K562 (cell line): ENCODE data around the gene LRGUK. TPM values are rescaled to one million over a fixed set of nuclear protein-coding genes. Genes with fewer than 3 reads are reported as not detected.

ENCODE experiments used
- ATAC-seq: fragments of 200-7000 bp; cut with Tn5 transposase; 3 replicates; pipeline ENCODE4 v1.9.1; 2020; ENCODE audit warnings: moderate library complexity
- BruUV-seq: library from RNA; stranded (reverse); fragments of 400-500 nt; replicated peaks from 2 replicates; lab custom pipeline; 2021; lab: Mats Ljungman, UMichigan
- CTCF ChIA-PET: fragments of 300-600 bp; formaldehyde crosslinking; extraction: SDS; loops from one replicate; lab custom pipeline; 2021; ENCODE audit warnings: low intra/inter-chr PET ratio; lab: Yijun Ruan, JAX
- POLR2A ChIA-PET: fragments of 300-600, 350-650 bp; sonication (Branson Sonifier 250); formaldehyde crosslinking; extraction: SDS; loops from one replicate; lab custom pipeline; 2021; ENCODE audit warnings: antibody characterized with exemption, inconsistent platforms; lab: Yijun Ruan, JAX
- DNase-seq, 4 experiments: peaks; one replicate each; pipeline versions ENCODE4 v3.0.0 to v3.0.0-alpha.2; 2011 to 2018; ENCODE audit warnings: low spot score in 3 of 4, mixed read lengths in 3 of 4; ENCODE audit errors: extremely low read depth in 1 of 4
- FAIRE-seq: peaks from 2 replicates; lab custom pipeline; 2011; peaks lifted over from hg19 to GRCh38; lab: Jason Lieb, UNC
- H2AFZ ChIP-seq: 2 replicates; pipeline ENCODE4 v1.6.0; 2011; ENCODE audit warnings: low read depth, low read length, control low read depth, inconsistent platforms
- H3K27ac ChIP-seq: fragments of 200-600 bp; 3 replicates; pipeline ENCODE4 v1.8.0; 2011; ENCODE audit warnings: low read depth, mild to moderate bottlenecking, control low read depth, inconsistent platforms, low read length, moderate library complexity, mixed read lengths; ENCODE audit errors: extremely low read depth
- H3K27me3 ChIP-seq, 2 experiments: fragments of 300-600 bp in 1 of 2; 2 replicates in 1 of 2; 3 replicates in 1 of 2; pipeline versions ENCODE4 v1.6.0 to v1.8.0; 2011; ENCODE audit warnings: inconsistent platforms in 2 of 2, low read length in 2 of 2, mild to moderate bottlenecking in 1 of 2, mixed read lengths in 1 of 2, moderate library complexity in 1 of 2; ENCODE audit not compliant: control insufficient read depth in 2 of 2, insufficient read depth in 2 of 2
- H3K36me3 ChIP-seq: fragments of 300-600 bp; 3 replicates; pipeline ENCODE4 v1.8.0; 2011; ENCODE audit warnings: mild to moderate bottlenecking, low read length, inconsistent platforms; ENCODE audit not compliant: control insufficient read depth, insufficient read depth
- H3K4me1 ChIP-seq, 2 experiments: fragments of 200-600 bp in 1 of 2; replicated peaks in 1 of 2; 2 replicates in 1 of 2; 3 replicates in 1 of 2; pipeline versions ENCODE4 v1.5.1 to v1.8.0; 2011; ENCODE audit warnings: inconsistent platforms in 2 of 2, low read length in 2 of 2, mild to moderate bottlenecking in 1 of 2, mixed read lengths in 1 of 2, moderate library complexity in 1 of 2; ENCODE audit not compliant: control insufficient read depth in 2 of 2, insufficient read depth in 2 of 2
- H3K4me2 ChIP-seq: 2 replicates; pipeline ENCODE4 v1.6.1; 2011; ENCODE audit warnings: low read length, control low read depth, inconsistent platforms, mixed read lengths; ENCODE audit not compliant: insufficient read depth
- H3K4me3 ChIP-seq: fragments of 200-600 bp; sonication (generic), shearing (Covaris generic); 2 replicates; pipeline ENCODE4 v1.5.1; 2016; ENCODE audit warnings: control low read depth, inconsistent platforms
- H3K79me2 ChIP-seq: fragments of 200-600 bp; 3 replicates; pipeline ENCODE4 v1.8.0; 2011; ENCODE audit warnings: low read length, inconsistent platforms; ENCODE audit not compliant: control insufficient read depth, insufficient read depth
- H3K9ac ChIP-seq, 2 experiments: 2 replicates each; pipeline versions ENCODE4 v1.6.0 to v1.6.1; 2011; ENCODE audit warnings: low read depth in 2 of 2, low read length in 2 of 2, control low read depth in 1 of 2, inconsistent platforms in 1 of 2, mild to moderate bottlenecking in 1 of 2, mixed read lengths in 1 of 2; ENCODE audit not compliant: insufficient read depth in 1 of 2
- H3K9me1 ChIP-seq: one replicate; pipeline ENCODE4 v1.6.0; 2011; ENCODE audit warnings: inconsistent platforms, mild to moderate bottlenecking, low read length, moderate library complexity; ENCODE audit not compliant: control insufficient read depth, insufficient read depth
- H3K9me3 ChIP-seq: replicated peaks from 2 replicates; pipeline ENCODE4 v1.5.1; 2011; ENCODE audit warnings: low read depth, low read length, inconsistent platforms; ENCODE audit not compliant: control insufficient read depth, insufficient read depth
- H4K20me1 ChIP-seq: replicated peaks from 2 replicates; pipeline ENCODE4 v1.6.1; 2011; ENCODE audit warnings: low read length, inconsistent platforms, mixed read lengths; ENCODE audit not compliant: control insufficient read depth, insufficient read depth
- ARID2 ChIP-seq: fragments of 450-650 bp; IDR thresholded peaks from 2 replicates; pipeline ENCODE4 v1.6.1; 2017; ENCODE audit warnings: antibody characterized with exemption, mild to moderate bottlenecking
- ETS1 ChIP-seq: conservative IDR thresholded peaks from 2 replicates; pipeline ENCODE4 v1.6.1; 2011; ENCODE audit warnings: low read depth, mild to moderate bottlenecking, low read length; ENCODE audit not compliant: control insufficient read depth
- MAFG ChIP-seq: fragments of 450-650 bp; conservative IDR thresholded peaks from 2 replicates; pipeline ENCODE4 v1.6.1; 2016; ENCODE audit warnings: missing genetic modification characterization, missing compliant biosample characterization
- MXI1 ChIP-seq: IDR thresholded peaks from 2 replicates; pipeline ENCODE4 v1.6.1; 2011; ENCODE audit warnings: low read depth, mild to moderate bottlenecking, improper control_type of control experiment, low read length
- RBM15 ChIP-seq: fragments of 200-400 bp; formaldehyde crosslinking; IDR thresholded peaks from 2 replicates; pipeline ENCODE4 v1.6.1; 2018; ENCODE audit warnings: mild to moderate bottlenecking, low read length, moderate library complexity; ENCODE audit not compliant: insufficient read depth
- RFX5 ChIP-seq: IDR thresholded peaks from 2 replicates; pipeline ENCODE4 v1.6.1; 2011; ENCODE audit warnings: low read depth, mild to moderate bottlenecking, improper control_type of control experiment, low read length
- RFX7 ChIP-seq: fragments of 250-450 bp; sonication (Bioruptor Pico); IDR thresholded peaks from 2 replicates; pipeline ENCODE4 v1.5.1; 2021; ENCODE audit warnings: mild to moderate bottlenecking
- SRSF9 ChIP-seq: fragments of 200-400 bp; formaldehyde crosslinking; IDR thresholded peaks from 2 replicates; pipeline ENCODE4 v1.6.1; 2017; ENCODE audit warnings: low read depth, low read length, borderline replicate concordance
- USF1 ChIP-seq: sonication (generic); formaldehyde crosslinking; IDR thresholded peaks from 2 replicates; pipeline ENCODE4 v1.9.0; 2022; ENCODE audit warnings: mild to moderate bottlenecking, missing genetic modification reagents
- ZNF143 ChIP-seq: sonication (generic); formaldehyde crosslinking; IDR thresholded peaks from 2 replicates; pipeline ENCODE4 v1.9.0; 2022; ENCODE audit warnings: mild to moderate bottlenecking, missing genetic modification reagents
- ZNF174 ChIP-seq: fragments of 250-450 bp; sonication (Bioruptor Pico); IDR thresholded peaks from 2 replicates; pipeline ENCODE4 v1.4.0; 2020; ENCODE audit warnings: mild to moderate bottlenecking
- ZNF316 ChIP-seq: fragments of 450-650 bp; IDR thresholded peaks from 2 replicates; pipeline ENCODE4 v1.6.1; 2016
- ZNF699 ChIP-seq: fragments of 250-450 bp; sonication (Bioruptor Pico); IDR thresholded peaks from 2 replicates; pipeline ENCODE4 v1.8.0; 2021; ENCODE audit warnings: mild to moderate bottlenecking, moderate library complexity; ENCODE audit not compliant: insufficient replicate concordance
- WGBS: fragments of 100-300 bp; shearing (Covaris generic); methylation state at CpG from one replicate; pipeline ENCODE4 v1.1.6; 2016; ENCODE audit warnings: low coverage, mixed read lengths; ENCODE audit not compliant: insufficient coverage; ENCODE audit errors: missing lambda C conversion rate; 5-methylcytosine and 5-hydroxymethylcytosine counted together
- in situ Hi-C: fragments of 300-500 bp; cut with MboI; formaldehyde crosslinking; loops from 4 replicates; pipeline ENCODE4 v1.15.0; 2018; ENCODE audit warnings: inconsistent platforms, mixed read lengths
- intact Hi-C: fragments of 100-400 bp; cut with micrococcal nuclease; formaldehyde crosslinking; loops from 2 replicates; pipeline ENCODE4 v1.14.2; 2022
- polyA plus RNA-seq, 8 experiments: library from polyadenylated mRNA; depleted of rRNA in 4 of 8; stranded (reverse) in 5 of 8; unstranded in 3 of 8; fragments of >200 nt; fragmentation: Nextera tagmentation in 2 of 8; fragmentation: Illumina TruSeq in 1 of 8; extraction: Ambion mirVana in 2 of 8; extraction: Trizol in 1 of 8; gene quantifications; 2 replicates each; pipeline versions ENCODE4 v1.2.1 to v1.2.3, GENCODE V29; 2011 to 2014; ENCODE audit warnings: inconsistent platforms in 1 of 8, missing spikeins in 1 of 8
- total RNA-seq, 7 experiments: library from RNA; depleted of rRNA in 6 of 7; stranded (reverse); fragments of >200 nt in 6 of 7; fragmentation: Illumina TruSeq in 2 of 7; extraction: Trizol in 2 of 7; gene quantifications; 2 replicates each; pipeline versions ENCODE4 v1.2.1 to v1.2.3, GENCODE V29; 2011 to 2021; ENCODE audit warnings: low replicate concordance in 1 of 7

LRGUK gene
- total and polyA plus RNA-seq, 9 of the 15 experiments (the other 6 are each of a cell fraction or from before 2014, with no cell fraction given) = 0.04 to 0.33 (median 0.18) TPM

DNA sequence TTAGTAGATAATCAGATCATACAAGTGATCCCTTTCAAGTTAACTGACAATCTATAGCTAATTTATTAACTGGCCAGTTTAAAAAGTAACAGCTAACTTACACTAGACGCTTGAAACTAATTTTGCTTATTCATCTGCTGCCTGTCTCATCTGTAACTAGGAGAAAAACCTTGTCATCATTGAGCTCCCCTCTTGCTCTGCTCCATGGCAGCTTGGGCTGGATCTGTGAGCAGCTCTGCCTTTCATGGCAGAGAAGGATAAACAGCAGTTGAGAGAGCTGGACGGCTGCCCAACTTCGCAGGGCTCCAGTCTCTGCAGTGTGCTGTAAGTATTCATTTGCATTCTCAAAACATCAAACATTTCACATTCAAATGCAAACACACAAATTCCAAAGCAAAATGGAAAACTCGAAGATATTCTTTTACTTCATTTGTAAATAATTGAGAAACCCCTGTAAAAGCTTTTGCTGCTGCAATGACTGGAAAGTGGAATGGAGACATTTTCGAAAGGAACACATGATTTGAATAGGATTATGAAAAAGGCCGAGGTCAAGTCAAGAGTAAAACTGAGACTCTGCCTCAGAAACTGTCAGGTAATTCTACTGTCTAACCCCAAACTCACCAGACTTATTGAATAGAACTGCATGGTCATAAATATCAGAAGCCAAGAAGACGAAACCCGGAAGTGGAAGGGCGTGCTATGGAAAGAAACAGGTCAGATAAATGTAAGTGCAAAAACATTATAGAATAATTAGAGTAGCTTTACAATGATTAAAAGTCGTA is 172.0 kb downstream of the LRGUK start:
- H3K9me1 ChIP-seq = no peaks in the 10 kb centered on the region
- 62% methylated on average over 10 of the region's 10 CpGs for WGBS
- H4K20me1 ChIP-seq = no peaks in the 10 kb centered on the region
- H3K4me3 ChIP-seq = no peak overlapping the region
- H3K79me2 ChIP-seq = no peaks in the 10 kb centered on the region
- no peak overlapping the region for H2AFZ ChIP-seq
- no peak overlapping the region for H3K4me2 ChIP-seq
- DNase-seq = no peak
- H3K36me3 ChIP-seq = peaks cover 71% of the 10 kb centered on the region
- in situ Hi-C loops (no loop called here), intact Hi-C loops (no loop called here)
- ChIA-PET POLR2A (interaction anchor here (0.5 to 1.5 kb wide), 2 partner anchors 10 to 14 kb away, joined by 3 to 5 read pairs; no protein-coding TSS in a partner anchor), CTCF (no interaction called here)
- no peaks in the 10 kb centered on the region for H3K27me3 ChIP-seq
- no peak for FAIRE-seq
- ATAC-seq = peak; percentile 49; the same call in 2 of the 3 replicates
- H3K4me1 ChIP-seq = no peaks in the 10 kb centered on the region
- H3K9ac ChIP-seq = no peak overlapping the region
- H3K27ac ChIP-seq = no peak overlapping the region
- no peaks in the 10 kb centered on the region for H3K9me3 ChIP-seq
- no TSS peak for BruUV-seq
- TF ChIP-seq RFX7 (CRISPR knock-in tag) = no peak
- TF ChIP-seq USF1 (CRISPR knock-in tag) = no peak
- TF ChIP-seq ZNF316 = peak; percentile 67
- TF ChIP-seq ZNF699 (CRISPR knock-in tag) = no peak
- no peak for TF ChIP-seq ARID2
- TF ChIP-seq MAFG (tag) = peak; percentile 58
- no peak for TF ChIP-seq SRSF9
- no peak for TF ChIP-seq ZNF174 (CRISPR knock-in tag)
- no peak for TF ChIP-seq RBM15
- no peak for TF ChIP-seq ETS1
- TF ChIP-seq RFX5 = peak; percentile 72
- no peak for TF ChIP-seq MXI1
- TF ChIP-seq ZNF143 (CRISPR knock-in tag) = no peak
